SU-DHL-6 (cell line): ENCODE results near the gene RNF222.
"Not testable (repeated sequence)": the region's sequence is repeated elsewhere in the genome, so short reads cannot be mapped to it uniquely, and the experiment has no call there.

Experiments used
- H2AFZ ChIP-seq: fragments of 200-600 bp; sonication (generic); 2 replicates; pipeline ENCODE4 v1.6.1; 2014; ENCODE audit warnings: low read depth, mild to moderate bottlenecking, moderate library complexity, mixed read lengths, antibody characterized with exemption, low read length; ENCODE audit not compliant: severe bottlenecking
- H3F3A ChIP-seq: fragments of 200-600 bp; shearing (Covaris generic); 2 replicates; pipeline ENCODE4 v1.6.0; 2016; ENCODE audit warnings: antibody characterized with exemption, mild to moderate bottlenecking; ENCODE audit not compliant: insufficient read depth
- H3K27ac ChIP-seq: fragments of 200-600 bp; sonication (generic); 2 replicates; pipeline ENCODE4 v1.5.1; 2016; ENCODE audit warnings: low read depth, mild to moderate bottlenecking, low read length, moderate library complexity, mixed read lengths
- H3K27me3 ChIP-seq: fragments of 200-600 bp; sonication (generic), shearing (Covaris generic); 2 replicates; pipeline ENCODE4 v1.6.0; 2014; ENCODE audit warnings: mild to moderate bottlenecking, low read length
- H3K36me3 ChIP-seq: fragments of 200-600 bp; sonication (generic); 2 replicates; pipeline ENCODE4 v1.6.1; 2014; ENCODE audit warnings: mild to moderate bottlenecking, low read length, mixed read lengths
- H3K4me2 ChIP-seq: fragments of 300-600, 200-600 bp; shearing (Covaris generic), sonication (generic); 2 replicates; pipeline ENCODE4 v1.6.0; 2014; ENCODE audit warnings: low read length, low read depth, mild to moderate bottlenecking; ENCODE audit not compliant: poor library complexity, severe bottlenecking
- H3K4me3 ChIP-seq: fragments of 200-600 bp; sonication (generic); 2 replicates; pipeline ENCODE4 v1.5.1; 2014; ENCODE audit warnings: antibody characterized with exemption, low read length, mild to moderate bottlenecking, mixed read lengths; ENCODE audit not compliant: insufficient read depth, poor library complexity, severe bottlenecking
- H3K79me2 ChIP-seq: fragments of 200-600 bp; sonication (generic); 2 replicates; pipeline ENCODE4 v1.6.1; 2014; ENCODE audit warnings: mild to moderate bottlenecking, low read length, moderate library complexity; ENCODE audit not compliant: insufficient read depth
- H3K9ac ChIP-seq: fragments of 200-600 bp; sonication (generic); 2 replicates; pipeline ENCODE4 v1.7.0; 2014; ENCODE audit warnings: mild to moderate bottlenecking, low read length
- H3K9me2 ChIP-seq: fragments of 200-600 bp; sonication (generic); replicated peaks from 2 replicates; pipeline ENCODE4 v1.6.1; 2014; ENCODE audit warnings: low read length; ENCODE audit not compliant: insufficient read depth
- H3K9me3 ChIP-seq: fragments of 200-600 bp; sonication (generic); 2 replicates; pipeline ENCODE4 v1.6.1; 2014; ENCODE audit warnings: low read length, mixed read lengths; ENCODE audit not compliant: insufficient read depth
- H4K20me1 ChIP-seq: fragments of 200-600 bp; sonication (generic); 2 replicates; pipeline ENCODE4 v1.6.1; 2014; ENCODE audit warnings: low read depth, mild to moderate bottlenecking, antibody characterized with exemption, low read length, moderate library complexity, mixed read lengths
- CTCF ChIP-seq: fragments of 200-600 bp; sonication (generic); IDR thresholded peaks from one replicate; pipeline ENCODE4 v1.5.1; 2017; ENCODE audit warnings: antibody characterized with exemption, mild to moderate bottlenecking, low read length, moderate library complexity; ENCODE audit not compliant: insufficient read depth, poor library complexity, severe bottlenecking
- EZH2phosphoT487 ChIP-seq: fragments of 200-600 bp; sonication (generic), shearing (Covaris generic); conservative IDR thresholded peaks from 2 replicates; pipeline ENCODE4 v1.6.1; 2018; ENCODE audit warnings: mild to moderate bottlenecking, antibody characterized with exemption, low read length, moderate library complexity, mixed read lengths

The RNF222 gene

GRCh38 chr17:8382880-8383142 is 14.8 kb downstream of the RNF222 start:
- peaks cover 37% of the 10 kb centered on the region for H3K36me3 ChIP-seq
- peaks cover 49% of the 10 kb centered on the region for H3F3A ChIP-seq
- H3K9me2 ChIP-seq: no peaks in the 10 kb centered on the region

GRCh38 chr17:8382052-8382879 is 15.4 kb downstream of the RNF222 start:
- H3F3A ChIP-seq: peaks cover 54% of the 10 kb centered on the region
- no peaks in the 10 kb centered on the region for H3K9me3 ChIP-seq
- H3K27me3 ChIP-seq: no peaks in the 10 kb centered on the region
- H4K20me1 ChIP-seq: peaks cover 19% of the 10 kb centered on the region
- H3K9me2 ChIP-seq: no peaks in the 10 kb centered on the region
- peak overlapping the region; percentile 68 for H3K27ac ChIP-seq
- peaks cover 33% of the 10 kb centered on the region for H3K79me2 ChIP-seq
- H2AFZ ChIP-seq: no peak overlapping the region
- H3K36me3 ChIP-seq: peaks cover 42% of the 10 kb centered on the region
- no peak for TF ChIP-seq EZH2phosphoT487
- TF ChIP-seq CTCF: no peak
- H3K4me3 ChIP-seq: peak overlapping the region; percentile 89
- peak overlapping the region; percentile 85 for H3K9ac ChIP-seq
- H3K4me2 ChIP-seq: peak overlapping the region; percentile 81

More at GRCh38 chr17:8382880-8383142, 14.8 kb downstream of the RNF222 start:
- TF ChIP-seq CTCF (no peak), EZH2phosphoT487 (no peak)
- Histone ChIP-seq H3K27ac (peak overlapping the region; percentile 68), H2AFZ (no peak overlapping the region), H3K9me3 (no peaks in the 10 kb centered on the region), H4K20me1 (peaks cover 19% of the 10 kb centered on the region), H3K9ac (peak overlapping the region; percentile 85), H3K4me2 (peak overlapping the region; percentile 81), H3K79me2 (peaks cover 33% of the 10 kb centered on the region), H3K4me3 (peak overlapping the region; percentile 89), H3K27me3 (no peaks in the 10 kb centered on the region)

GRCh38 chr17:8380049-8380448 is 17.6 kb downstream of the RNF222 start:
- H3K79me2 ChIP-seq: peaks cover 33% of the 10 kb centered on the region
- no peaks in the 10 kb centered on the region for H3K9me3 ChIP-seq
- no peaks in the 10 kb centered on the region for H3K27me3 ChIP-seq
- peak overlapping the region; percentile 38; the same call in 1 of the 2 replicates for H3K27ac ChIP-seq
- peak overlapping the region; percentile 85; the same call in 1 of the 2 replicates for H3K9ac ChIP-seq
- peaks cover 44% of the 10 kb centered on the region for H3K36me3 ChIP-seq
- H2AFZ ChIP-seq: no peak overlapping the region
- H3K4me2 ChIP-seq: peak overlapping the region; percentile 81
- peaks cover 19% of the 10 kb centered on the region for H4K20me1 ChIP-seq
- H3F3A ChIP-seq: peaks cover 61% of the 10 kb centered on the region
- TF ChIP-seq EZH2phosphoT487: no peak
- no peak for TF ChIP-seq CTCF
- no peak overlapping the region for H3K4me3 ChIP-seq
- H3K9me2 ChIP-seq: no peaks in the 10 kb centered on the region

GRCh38 chr17:8378117-8378516 is 19.5 kb downstream of the RNF222 start:
- not testable (repeated sequence) for H2AFZ ChIP-seq, H3K9me3 ChIP-seq, H3K27ac ChIP-seq, H3K9me2 ChIP-seq, H3K4me2 ChIP-seq, H3K27me3 ChIP-seq, H3K4me3 ChIP-seq, H3K9ac ChIP-seq
- H3K36me3 ChIP-seq: peaks cover 44% of the 10 kb centered on the region
- peaks cover 19% of the 10 kb centered on the region for H4K20me1 ChIP-seq
- peaks cover 61% of the 10 kb centered on the region for H3F3A ChIP-seq
- H3K79me2 ChIP-seq: peaks cover 33% of the 10 kb centered on the region
